Measurements from ENCODE around the gene GEMIN4. TPM values are rescaled to one million over a fixed set of nuclear protein-coding genes. Genes with fewer than 3 reads are reported as not detected.

The GEMIN4 gene
- total RNA-seq, 1 donor from 2014 or later = 22.3 TPM

DNA sequence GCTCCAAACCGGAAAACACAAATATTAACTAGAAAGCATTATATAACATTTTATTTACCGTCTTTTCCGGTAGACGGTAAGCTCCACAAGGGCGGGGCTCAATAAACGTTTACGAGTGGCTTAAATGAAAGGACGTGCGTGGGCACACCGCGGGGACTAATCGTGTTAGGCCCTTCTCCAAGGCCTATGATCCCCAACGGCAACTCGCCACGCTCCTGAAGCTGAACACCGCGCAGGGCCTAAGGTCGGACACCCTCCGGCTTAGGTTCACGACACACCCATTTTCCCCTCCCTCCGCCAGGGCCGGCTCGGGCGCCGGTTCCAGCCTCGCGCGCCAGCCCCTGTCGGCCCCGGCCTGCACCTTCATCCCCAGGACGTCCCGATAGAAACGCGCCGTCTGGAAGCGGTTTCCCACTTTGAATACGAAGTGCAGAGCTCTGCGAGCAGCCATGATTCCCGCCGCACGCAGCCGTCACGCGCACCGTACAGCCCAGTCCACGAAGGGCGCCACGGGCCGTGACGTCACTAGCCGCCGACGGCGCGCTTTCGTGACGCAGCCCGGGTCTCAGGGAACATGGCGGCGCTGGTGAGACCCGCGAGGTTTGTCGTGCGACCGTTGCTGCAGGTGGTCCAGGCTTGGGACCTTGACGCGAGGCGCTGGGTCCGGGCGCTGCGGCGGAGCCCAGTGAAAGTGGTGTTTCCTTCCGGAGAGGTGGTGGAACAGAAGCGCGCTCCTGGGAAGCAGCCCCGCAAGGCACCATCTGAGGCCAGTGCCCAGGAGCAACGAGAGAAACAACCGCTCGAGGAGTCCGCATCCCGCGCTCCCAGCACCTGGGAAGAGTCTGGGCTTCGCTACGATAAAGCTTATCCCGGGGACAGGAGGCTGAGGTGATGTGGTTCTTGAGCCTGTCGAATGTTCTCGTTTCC lies 30.0 kb upstream of the GEMIN4 start, which contains the start of the genes GLOD4 and MRM3:
TSS of gene GLOD4 (minus strand) at position 476 of the 927 bp plus-strand sequence. CDS start at position 451, 25 bp downstream.
TSS of gene MRM3 (plus strand) at position 549 of the 927 bp plus-strand sequence. CDS start at position 575, 26 bp downstream.
- H3K27ac ChIP-seq = peak within 1 kb of the TSS; percentile 88
- DNase-seq (ENCODE audit: extremely low spot score in 2 of 2) = no peak
- intact Hi-C loops (cut with DNase I) = no loop called here
- no peaks in the 10 kb centered on the region for H3K9me3 ChIP-seq
- H3K36me3 ChIP-seq = peaks cover 0 to 18% of the 10 kb centered on the region in 2 donors
- no peaks in the 10 kb centered on the region for H3K27me3 ChIP-seq
- TF ChIP-seq POLR2AphosphoS5 (IDR thresholded peaks at IDR 0.05; ENCODE audit: insufficient read depth in 1 of 2, low read depth in 1 of 2) (peak; percentile 93 to 98), POLR2A (IDR thresholded peaks at IDR 0.05) (peak in 1 of 2 donors; percentile 54)
- TF ChIP-seq, protein P1, sequence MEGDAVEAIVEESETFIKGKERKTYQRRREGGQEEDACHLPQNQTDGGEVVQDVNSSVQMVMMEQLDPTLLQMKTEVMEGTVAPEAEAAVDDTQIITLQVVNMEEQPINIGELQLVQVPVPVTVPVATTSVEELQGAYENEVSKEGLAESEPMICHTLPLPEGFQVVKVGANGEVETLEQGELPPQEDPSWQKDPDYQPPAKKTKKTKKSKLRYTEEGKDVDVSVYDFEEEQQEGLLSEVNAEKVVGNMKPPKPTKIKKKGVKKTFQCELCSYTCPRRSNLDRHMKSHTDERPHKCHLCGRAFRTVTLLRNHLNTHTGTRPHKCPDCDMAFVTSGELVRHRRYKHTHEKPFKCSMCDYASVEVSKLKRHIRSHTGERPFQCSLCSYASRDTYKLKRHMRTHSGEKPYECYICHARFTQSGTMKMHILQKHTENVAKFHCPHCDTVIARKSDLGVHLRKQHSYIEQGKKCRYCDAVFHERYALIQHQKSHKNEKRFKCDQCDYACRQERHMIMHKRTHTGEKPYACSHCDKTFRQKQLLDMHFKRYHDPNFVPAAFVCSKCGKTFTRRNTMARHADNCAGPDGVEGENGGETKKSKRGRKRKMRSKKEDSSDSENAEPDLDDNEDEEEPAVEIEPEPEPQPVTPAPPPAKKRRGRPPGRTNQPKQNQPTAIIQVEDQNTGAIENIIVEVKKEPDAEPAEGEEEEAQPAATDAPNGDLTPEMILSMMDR (IDR thresholded peaks at IDR 0.05) = peak in 2 of 3 experiments; percentile 11 to 34
- peak within 1 kb of the TSS; percentile 84 to 90 for H3K4me3 ChIP-seq
- H3K4me1 ChIP-seq = peaks cover 30% of the 10 kb centered on the region

DNA sequence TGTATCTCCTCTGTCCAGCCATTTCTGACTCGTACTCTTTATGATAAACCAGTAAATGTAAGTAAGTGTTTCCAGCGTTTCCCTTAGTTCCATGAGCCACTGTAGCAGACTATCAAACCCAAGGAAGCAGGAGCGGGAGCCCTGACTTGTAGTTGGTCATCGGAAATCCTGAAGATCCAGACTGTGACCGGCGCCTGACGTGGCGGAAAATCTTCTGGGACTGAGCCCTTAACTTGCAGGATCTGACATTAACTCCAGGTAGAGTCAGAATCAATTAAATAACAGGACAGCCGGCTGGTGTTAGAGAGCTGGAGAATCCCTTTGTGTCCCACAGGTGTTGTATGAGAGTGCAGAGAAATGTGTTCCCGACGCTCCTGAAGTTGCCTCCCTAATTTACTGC lies 26.0 kb upstream of the GEMIN4 start:
- Histone ChIP-seq H3K4me3 (no peak overlapping the region), H3K27ac (no peak overlapping the region), H3K27me3 (no peaks in the 10 kb centered on the region), H3K9me3 (no peaks in the 10 kb centered on the region), H3K36me3 (peaks cover 0 to 55% of the 10 kb centered on the region in 2 donors), H3K4me1 (peaks cover 16% of the 10 kb centered on the region)
- no peak for DNase-seq (ENCODE audit: extremely low spot score in 2 of 2)
- intact Hi-C loops (cut with DNase I) = no loop called here
- TF ChIP-seq POLR2A (IDR thresholded peaks at IDR 0.05) = no peak
- TF ChIP-seq, protein P1 (IDR thresholded peaks at IDR 0.05) = no peak
- no peak for TF ChIP-seq POLR2AphosphoS5 (IDR thresholded peaks at IDR 0.05; ENCODE audit: insufficient read depth in 1 of 2, low read depth in 1 of 2)

DNA sequence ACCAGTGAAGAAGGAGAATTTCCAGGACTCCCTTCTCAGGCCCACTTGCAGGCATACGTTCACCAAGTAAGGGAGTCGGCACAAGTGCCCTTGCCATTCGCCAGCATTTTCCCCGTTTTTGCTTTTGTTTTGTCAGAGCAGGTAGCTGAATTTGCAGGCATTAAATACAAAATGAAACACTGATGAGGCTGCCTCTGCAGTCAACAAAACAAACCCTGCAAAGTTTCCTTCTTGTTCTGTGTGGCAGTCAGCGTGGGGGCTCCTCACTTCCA lies 22.2 kb upstream of the GEMIN4 start:
- Histone ChIP-seq H3K27me3 (no peaks in the 10 kb centered on the region), H3K27ac (no peak overlapping the region), H3K4me1 (no peaks in the 10 kb centered on the region), H3K9me3 (no peaks in the 10 kb centered on the region), H3K36me3 (peaks cover 0 to 87% of the 10 kb centered on the region in 2 donors), H3K4me3 (no peak overlapping the region)
- no peak for DNase-seq (ENCODE audit: extremely low spot score in 2 of 2)
- TF ChIP-seq POLR2A (IDR thresholded peaks at IDR 0.05) (no peak), POLR2AphosphoS5 (IDR thresholded peaks at IDR 0.05; ENCODE audit: insufficient read depth in 1 of 2, low read depth in 1 of 2) (no peak)
- TF ChIP-seq, protein P1 (IDR thresholded peaks at IDR 0.05) = no peak
- intact Hi-C loops (cut with DNase I) = no loop called here

DNA sequence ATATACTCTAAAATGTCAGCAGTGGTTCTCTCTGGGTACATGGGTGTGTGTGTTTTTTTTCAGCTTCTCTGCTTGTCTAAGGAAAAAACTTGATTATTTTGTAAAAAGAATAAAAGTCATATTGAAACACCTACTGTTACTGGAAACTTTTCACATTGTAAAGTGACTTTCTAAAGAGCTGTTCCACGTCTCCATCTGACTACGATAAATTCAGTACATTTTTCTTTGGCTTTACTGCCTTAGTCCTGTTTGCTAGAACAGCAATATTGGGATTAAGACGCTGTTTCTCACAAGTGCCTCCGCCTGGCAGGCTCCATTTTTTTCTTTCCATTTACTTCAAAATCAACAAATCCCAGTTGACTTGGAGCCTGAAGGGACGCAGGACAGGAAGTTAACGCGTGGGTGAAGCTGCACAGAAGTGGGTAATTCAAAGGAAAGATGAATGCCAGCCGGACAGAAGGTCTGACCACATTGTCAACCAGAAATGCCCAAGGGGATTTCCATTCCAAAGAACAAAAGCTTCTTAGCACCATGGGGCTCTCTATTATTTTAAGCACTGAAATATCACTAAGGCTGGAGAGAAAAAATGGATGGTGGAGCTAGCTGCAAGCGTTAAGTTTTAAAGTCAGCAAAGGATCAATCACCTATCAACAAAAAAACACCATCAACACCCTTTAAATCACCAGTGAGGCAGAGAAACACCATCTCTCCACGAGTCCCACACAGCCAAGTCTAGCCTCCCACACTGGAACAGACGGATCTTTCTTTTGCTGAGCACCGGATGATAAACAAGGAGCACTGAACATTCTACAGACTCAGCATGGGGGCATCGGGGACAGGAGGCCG lies 21.6 kb upstream of the GEMIN4 start:
- Histone ChIP-seq H3K36me3 (peaks cover 0 to 91% of the 10 kb centered on the region in 2 donors), H3K4me3 (no peak overlapping the region), H3K27ac (no peak overlapping the region), H3K9me3 (no peaks in the 10 kb centered on the region), H3K4me1 (no peaks in the 10 kb centered on the region), H3K27me3 (no peaks in the 10 kb centered on the region)
- intact Hi-C loops (cut with DNase I) = no loop called here
- no peak for TF ChIP-seq POLR2A (IDR thresholded peaks at IDR 0.05)
- TF ChIP-seq, protein P1 (IDR thresholded peaks at IDR 0.05) = no peak
- TF ChIP-seq POLR2AphosphoS5 (IDR thresholded peaks at IDR 0.05; ENCODE audit: insufficient read depth in 1 of 2, low read depth in 1 of 2) = no peak
- no peak for DNase-seq (ENCODE audit: extremely low spot score in 2 of 2)

Measured in vagina (tissue), 2 donors.